Endothelial cell of umbilical vein (primary cell): ENCODE results near the gene STMN3.

Experiments
- CTCF ChIP-seq, 2 donors: IDR thresholded peaks; 1 replicate in 1 of 2; 2 replicates in 1 of 2; pipeline ENCODE4 v1.5.1; 2011; ENCODE audit warnings: low read length in 2 of 2, mild to moderate bottlenecking in 2 of 2, moderate library complexity in 2 of 2, control low read depth in 1 of 2, inconsistent platforms in 1 of 2, low read depth in 1 of 2; ENCODE audit not compliant: insufficient read depth in 1 of 2; ENCODE audit errors: extremely low read depth in 1 of 2
- EZH2 ChIP-seq: IDR thresholded peaks from 2 replicates; pipeline ENCODE4 v1.6.1; 2012; ENCODE audit warnings: borderline replicate concordance, low read depth, mild to moderate bottlenecking, moderate library complexity, low read length, inconsistent platforms; ENCODE audit not compliant: severe bottlenecking
- POLR2AphosphoS5 ChIP-seq: IDR thresholded peaks from 2 replicates; pipeline ENCODE4 v1.6.1; 2012; ENCODE audit warnings: low read depth, mild to moderate bottlenecking, control low read depth, low read length, moderate library complexity; ENCODE audit not compliant: insufficient read depth

GRCh38 chr20:63656451-63656850 is 3.2 kb upstream of the STMN3 start:
- TF ChIP-seq POLR2AphosphoS5 (no peak), CTCF (IDR thresholded peaks at IDR 0.05; ENCODE audit: extremely low read depth in 1 of 2, insufficient read depth in 1 of 2, low read depth in 1 of 2, low read length in 2 of 2) (no peak), EZH2 (no peak)
